Common myeloid progenitor, CD34-positive (primary cell): Measurements from ENCODE around the gene CD164.
A peak's percentile ranks its signal among the peaks of the same experiment; 100 is the strongest.

Experiments
- CTCF ChIA-PET: fragments of 350-600 bp; sonication (Branson Sonifier 250); formaldehyde crosslinking; loops from one replicate; lab custom pipeline; 2021; ENCODE audit warnings: antibody characterized with exemption; lab: Charles Lee
- POLR2A ChIA-PET: fragments of 350-600 bp; sonication (Branson Sonifier 250); formaldehyde crosslinking; loops from one replicate; lab custom pipeline; 2021; ENCODE audit warnings: antibody characterized with exemption; lab: Charles Lee
- DNase-seq, 3 donors: peaks; one replicate each; pipeline versions ENCODE4 v3.0.0 to v3.0.0-alpha.2; 2013
- H3K27ac ChIP-seq, 2 experiments: 1 replicate in 1 of 2; 2 replicates in 1 of 2; pipeline ENCODE4 v1.7.0; 2013; ENCODE audit warnings: inconsistent platforms in 2 of 2, low read length in 2 of 2, mild to moderate bottlenecking in 2 of 2, low read depth in 1 of 2, moderate library complexity in 1 of 2; ENCODE audit not compliant: severe bottlenecking in 2 of 2, insufficient read depth in 1 of 2, poor library complexity in 1 of 2
- H3K27me3 ChIP-seq, 5 experiments: replicated peaks in 2 of 5; 1 replicate in 3 of 5; 2 replicates in 2 of 5; pipeline versions ENCODE4 v1.6.1 to v1.7.0; 2013; ENCODE audit warnings: low read length in 4 of 5, mild to moderate bottlenecking in 2 of 5, moderate library complexity in 2 of 5, inconsistent platforms in 1 of 5; ENCODE audit not compliant: insufficient read depth in 5 of 5, control insufficient read depth in 4 of 5
- H3K36me3 ChIP-seq, 4 experiments: 1 replicate in 2 of 4; 2 replicates in 2 of 4; pipeline versions ENCODE4 v1.6.1 to v1.7.0; 2013; ENCODE audit warnings: low read length in 3 of 4, control low read depth in 1 of 4, mild to moderate bottlenecking in 1 of 4; ENCODE audit not compliant: control insufficient read depth in 4 of 4, insufficient read depth in 4 of 4
- H3K4me1 ChIP-seq, 4 experiments: 1 replicate in 3 of 4; 2 replicates in 1 of 4; pipeline versions ENCODE4 v1.6.1 to v1.7.1; 2013; ENCODE audit warnings: low read length in 3 of 4, mild to moderate bottlenecking in 3 of 4, control low read depth in 1 of 4, inconsistent platforms in 1 of 4, moderate library complexity in 1 of 4; ENCODE audit not compliant: control insufficient read depth in 4 of 4, insufficient read depth in 4 of 4; ENCODE audit errors: control extremely low read depth in 1 of 4
- H3K4me3 ChIP-seq, 7 experiments: 1 replicate in 4 of 7; 2 replicates in 3 of 7; pipeline versions ENCODE4 v1.5.1 to v1.7.0; 2013; ENCODE audit warnings: mild to moderate bottlenecking in 7 of 7, low read length in 6 of 7, moderate library complexity in 6 of 7, inconsistent platforms in 2 of 7, low read depth in 2 of 7, control low read depth in 1 of 7; ENCODE audit not compliant: insufficient read depth in 4 of 7, control insufficient read depth in 1 of 7; ENCODE audit errors: extremely low read depth in 1 of 7
- H3K9me3 ChIP-seq, 5 experiments: 1 replicate in 4 of 5; 2 replicates in 1 of 5; pipeline versions ENCODE4 v1.6.1 to v1.7.1; 2013; ENCODE audit warnings: low read length in 4 of 5, mild to moderate bottlenecking in 2 of 5, inconsistent platforms in 1 of 5, low read depth in 1 of 5, moderate library complexity in 1 of 5; ENCODE audit not compliant: control insufficient read depth in 4 of 5, insufficient read depth in 2 of 5; ENCODE audit errors: control extremely low read depth in 1 of 5
- WGBS: methylation state at CpG from one replicate; pipeline ENCODE4 v1.1.5; 2013; ENCODE audit not compliant: insufficient coverage; 5-methylcytosine and 5-hydroxymethylcytosine counted together

CD164 gene

GRCh38 chr6:109343518-109343917 lies 38.7 kb downstream of the CD164 start:
- Histone ChIP-seq H3K27ac (no peak overlapping the region), H3K4me3 (no peak overlapping the region), H3K36me3 (no peaks in the 10 kb centered on the region), H3K9me3 (no peaks in the 10 kb centered on the region), H3K27me3 (no peaks in the 10 kb centered on the region), H3K4me1 (peaks cover 2 to 65% (median 34%) of the 10 kb centered on the region in 4 experiments)
- CTCF ChIA-PET = interaction anchor here (1.3 to 2.0 kb wide), 2 partner anchors 11 to 40 kb away, joined by 3 to 5 read pairs; no protein-coding TSS in a partner anchor
- no peak for DNase-seq
- 93% methylated on average over 4 of the region's 7 CpGs for WGBS
- POLR2A ChIA-PET = no interaction called here

- H3K4me1 ChIP-seq = peaks cover 2 to 58% (median 31%) of the 10 kb centered on the region in 4 experiments
- DNase-seq = no peak
- H3K4me3 ChIP-seq = no peak overlapping the region
- CTCF ChIA-PET = interaction anchor here (1.3 to 2.0 kb wide), 4 partner anchors 9 to 41 kb away, joined by 4 to 7 read pairs (median 4); no protein-coding TSS in a partner anchor
- POLR2A ChIA-PET = no interaction called here
- H3K27ac ChIP-seq = no peak overlapping the region
- 100% methylated on average over 5 of the region's 6 CpGs for WGBS
- H3K36me3 ChIP-seq = no peaks in the 10 kb centered on the region
- H3K9me3 ChIP-seq = no peaks in the 10 kb centered on the region
- H3K27me3 ChIP-seq = no peaks in the 10 kb centered on the region
These were observed 39.4 kb downstream of the CD164 start for GRCh38 chr6:109342911-109343310.

- no CpG with 5 or more reads among the region's 5 CpGs for WGBS
- DNase-seq = peak in 2 of 3 donors; percentile 76 to 82
- CTCF ChIA-PET = interaction anchor here (0.8 to 1.6 kb wide), 5 partner anchors 9 to 154 kb away, joined by 4 to 7 read pairs (median 4); no protein-coding TSS in a partner anchor
These were observed 39.8 kb downstream of the CD164 start for GRCh38 chr6:109342506-109342905.

GRCh38 chr6:109340811-109341210 lies 41.5 kb downstream of the CD164 start:
- no peaks in the 10 kb centered on the region for H3K36me3 ChIP-seq

More at GRCh38 chr6:109342506-109342905, 39.8 kb downstream of the CD164 start:
- H3K4me1 ChIP-seq = peaks cover 2 to 54% (median 30%) of the 10 kb centered on the region in 4 experiments
- H3K9me3 ChIP-seq = no peaks in the 10 kb centered on the region
- POLR2A ChIA-PET = no interaction called here
- no peak overlapping the region for H3K27ac ChIP-seq
- H3K27me3 ChIP-seq = no peaks in the 10 kb centered on the region
- H3K36me3 ChIP-seq = no peaks in the 10 kb centered on the region
- no peak overlapping the region for H3K4me3 ChIP-seq

GRCh38 chr6:109339906-109340678 lies 42.2 kb downstream of the CD164 start:
- WGBS = 72% methylated on average over 2 of the region's 2 CpGs
- Histone ChIP-seq H3K27me3 (no peaks in the 10 kb centered on the region), H3K36me3 (no peaks in the 10 kb centered on the region), H3K4me3 (no peak overlapping the region), H3K4me1 (peaks cover 2 to 40% (median 30%) of the 10 kb centered on the region in 4 experiments), H3K9me3 (no peaks in the 10 kb centered on the region), H3K27ac (no peak overlapping the region)
- ChIA-PET CTCF (interaction anchor here (1.4 to 3.1 kb wide), 4 partner anchors 14 to 43 kb away, joined by 3 to 7 read pairs (median 6); partner anchors contain the start of gene CD164), POLR2A (no interaction called here)
- DNase-seq = no peak

More at GRCh38 chr6:109340811-109341210, 41.5 kb downstream of the CD164 start:
- H3K4me3 ChIP-seq = no peak overlapping the region
- no peaks in the 10 kb centered on the region for H3K9me3 ChIP-seq
- no peak for DNase-seq
- H3K27ac ChIP-seq = no peak overlapping the region
- H3K27me3 ChIP-seq = no peaks in the 10 kb centered on the region
- CTCF ChIA-PET = interaction anchor here (1.1 to 3.1 kb wide), 4 partner anchors 13 to 100 kb away, joined by 3 to 7 read pairs (median 4); no protein-coding TSS in a partner anchor
- 100% methylated on average over 3 of the region's 4 CpGs for WGBS
- peaks cover 2 to 43% (median 30%) of the 10 kb centered on the region in 4 experiments for H3K4me1 ChIP-seq
- POLR2A ChIA-PET = no interaction called here

GRCh38 chr6:109336221-109336961 lies 45.9 kb downstream of the CD164 start:
- WGBS = no CpG with 5 or more reads among the region's 3 CpGs
- Histone ChIP-seq H3K27ac (no peak overlapping the region), H3K27me3 (no peaks in the 10 kb centered on the region), H3K36me3 (peaks cover 0 to 4% (median 0%) of the 10 kb centered on the region in 4 experiments), H3K9me3 (no peaks in the 10 kb centered on the region), H3K4me3 (no peak overlapping the region), H3K4me1 (peaks cover 2 to 19% (median 15%) of the 10 kb centered on the region in 4 experiments)
- no peak for DNase-seq
- ChIA-PET POLR2A (no interaction called here), CTCF (interaction anchor here (0.5 to 1.2 kb wide), 3 partner anchors 27 to 149 kb away, joined by 3 read pairs; no protein-coding TSS in a partner anchor)
